Effector CD4-positive, alpha-beta T cell (primary cell): ENCODE results near the gene FLOT2.
A peak's percentile ranks its signal among the peaks of the same experiment; 100 is the strongest.
"Not testable (repeated sequence)": the region's sequence is repeated elsewhere in the genome, so short reads cannot be mapped to it uniquely, and the experiment has no call there.

Experiments used
- DNase-seq: peaks from one replicate; pipeline ENCODE4 v3.0.0-alpha.2; 2020

The FLOT2 gene

DNA sequence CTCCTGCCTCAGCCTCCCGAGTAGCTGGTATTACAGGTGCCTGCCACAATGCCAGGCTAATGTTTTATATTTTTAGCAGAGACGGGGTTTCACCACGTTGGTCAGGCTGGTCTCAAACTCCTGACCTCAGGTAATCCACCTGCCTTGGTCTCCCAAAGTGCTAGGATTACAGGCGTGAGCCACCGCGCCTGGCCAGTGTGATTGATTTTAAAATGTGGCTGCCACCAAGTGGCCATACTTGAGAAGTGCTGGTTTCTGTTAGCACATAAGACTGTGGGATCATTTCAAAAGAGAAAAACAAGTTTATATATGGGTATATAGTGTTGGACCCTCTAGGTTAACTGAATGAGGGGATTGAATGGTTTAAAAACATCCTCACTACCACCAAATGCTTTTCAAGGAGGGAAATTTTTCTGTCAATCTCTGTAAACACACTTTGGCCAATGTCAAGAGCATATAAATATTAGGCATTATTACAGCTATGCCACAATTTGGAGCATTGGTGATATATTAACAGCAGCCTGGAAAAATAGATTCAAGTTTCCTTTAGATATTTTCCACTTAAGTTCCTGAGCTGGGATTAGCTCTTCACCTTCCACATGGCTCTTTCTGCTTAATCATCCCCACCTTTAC lies 18.9 kb upstream of the FLOT2 start:
- DNase-seq, result peak; percentile 24

DNA sequence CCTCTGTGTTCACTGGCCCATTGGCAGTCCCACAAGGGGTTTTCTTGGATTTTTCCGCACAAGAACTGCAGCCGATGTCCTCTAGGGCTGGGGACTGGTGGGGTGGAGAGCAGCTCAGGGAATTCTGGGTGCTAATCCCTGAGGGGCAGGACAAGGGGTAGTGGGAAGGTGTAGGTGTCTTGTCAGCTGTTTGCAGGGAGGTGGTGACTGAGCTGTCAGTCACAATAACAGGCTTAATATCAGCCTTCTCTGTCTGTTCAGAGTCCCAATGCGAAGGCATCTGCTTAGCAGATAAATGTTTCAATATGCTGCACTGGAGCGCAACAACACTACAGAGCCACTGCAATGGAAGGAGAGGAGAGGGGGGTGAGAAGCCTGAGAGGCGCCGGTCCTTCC lies 15.4 kb upstream of the FLOT2 start:
- no peak for DNase-seq

- DNase-seq, result no peak
Measured at GRCh38 chr17:28912281-28912937, 14.9 kb upstream of the FLOT2 start.

- DNase-seq, result no peak
Measured at GRCh38 chr17:28911411-28912045, 14.0 kb upstream of the FLOT2 start.

- no peak for DNase-seq
Measured at GRCh38 chr17:28910534-28910933, 13.0 kb upstream of the FLOT2 start.

GRCh38 chr17:28908640-28909167 lies 11.2 kb upstream of the FLOT2 start:
- no peak for DNase-seq

GRCh38 chr17:28907709-28908475 lies 10.4 kb upstream of the FLOT2 start:
- DNase-seq, result no peak

DNA sequence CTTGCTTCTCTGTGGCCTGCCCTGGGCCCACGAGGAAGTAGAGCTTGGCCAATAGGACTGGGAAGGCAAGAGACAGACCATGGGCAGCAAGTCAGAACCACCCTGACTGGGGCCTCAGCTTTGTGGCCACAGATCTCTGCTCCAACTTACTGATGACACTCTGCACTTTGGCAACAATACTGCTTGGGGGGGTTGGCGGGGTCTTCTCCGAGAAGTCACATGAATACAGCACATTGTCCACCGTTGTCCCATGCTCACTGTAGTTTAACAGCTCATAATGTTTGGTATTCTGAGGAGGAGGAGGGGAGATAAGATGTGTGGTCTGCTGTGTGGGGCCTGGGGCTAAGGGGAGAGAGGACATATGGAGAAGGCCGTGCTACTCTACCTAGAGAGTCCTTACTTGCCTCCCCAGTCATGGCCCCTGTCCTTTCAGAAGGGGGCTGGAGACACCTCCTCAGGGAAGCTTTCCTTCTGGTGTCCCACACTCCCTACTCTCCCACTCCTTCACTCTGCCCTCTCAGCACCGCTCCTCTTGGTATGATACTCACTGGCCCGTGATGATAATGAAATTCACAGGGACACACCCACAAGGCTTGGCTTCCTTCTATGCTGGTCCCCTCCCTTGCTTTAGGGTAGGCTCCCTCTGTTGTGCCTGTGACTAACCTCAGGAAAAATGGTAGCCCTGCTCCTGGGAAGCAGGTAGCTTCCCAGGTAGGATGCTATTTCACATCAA lies 9.3 kb upstream of the FLOT2 start:
- no peak for DNase-seq

GRCh38 chr17:28906276-28906675 lies 8.7 kb upstream of the FLOT2 start:
- no peak for DNase-seq

DNA sequence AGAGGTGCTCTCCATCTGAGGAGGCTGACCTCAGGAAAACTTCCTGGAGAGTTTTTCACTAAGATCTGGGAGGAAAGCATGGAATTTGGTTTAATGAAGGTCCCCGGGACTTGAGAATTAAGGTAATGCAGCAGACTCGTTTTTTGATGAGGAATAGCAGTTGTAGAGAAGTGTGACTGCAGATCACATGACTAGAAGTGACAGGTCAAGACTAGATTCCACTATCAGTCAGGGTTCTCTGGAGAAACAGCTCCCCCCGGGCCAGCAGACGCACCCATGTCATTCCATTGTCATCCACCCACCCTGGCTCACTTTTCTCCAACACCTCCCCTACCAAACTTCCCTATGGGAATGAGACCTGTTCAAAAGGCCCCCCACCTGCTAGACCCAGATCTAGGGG lies 7.3 kb upstream of the FLOT2 start:
- DNase-seq, result no peak

GRCh38 chr17:28903546-28903841 lies 6.0 kb upstream of the FLOT2 start:
- not testable (repeated sequence) for DNase-seq

GRCh38 chr17:28902819-28903545 lies 5.4 kb upstream of the FLOT2 start, which contains the start of gene DHRS13:
DHRS13 (minus strand) TSS chr17:28903079; CDS start chr17:28902944, 135 bp downstream.
- peak; percentile 94 for DNase-seq

GRCh38 chr17:28901866-28902818 lies 4.6 kb upstream of the FLOT2 start:
- DNase-seq, result peak; percentile 41

- no peak for DNase-seq
Measured at GRCh38 chr17:28900986-28901726, 3.6 kb upstream of the FLOT2 start.

- no peak for DNase-seq
Measured at GRCh38 chr17:28899212-28899815, 1.8 kb upstream of the FLOT2 start.

GRCh38 chr17:28898527-28898955 lies 1.0 kb upstream of the FLOT2 start:
- DNase-seq, result no peak

GRCh38 chr17:28897769-28898526 lies 415 bp upstream of the FLOT2 start:
- DNase-seq, result peak; percentile 12

GRCh38 chr17:28896491-28896883 lies 1.0 kb downstream of the FLOT2 start:
- DNase-seq, result no peak
